Transverse colon (tissue), 3 donors: Measurements from ENCODE around the gene TBX18.

Source experiments
- CTCF ChIP-seq, 5 experiments: fragments of 200-600 bp in 3 of 5; fragments of 450-650 bp in 2 of 5; sonication (generic) in 3 of 5; IDR thresholded peaks; 1 replicate in 2 of 5; 2 replicates in 3 of 5; pipeline ENCODE4 v1.5.1; 2016 to 2017; ENCODE audit warnings: antibody characterized with exemption in 5 of 5, inconsistent platforms in 3 of 5, mild to moderate bottlenecking in 2 of 5, moderate library complexity in 1 of 5
- POLR2A ChIP-seq: fragments of 450-650 bp; IDR thresholded peaks from one replicate; pipeline ENCODE4 v1.6.1; 2016; ENCODE audit warnings: antibody characterized with exemption, mild to moderate bottlenecking, moderate library complexity

- TF ChIP-seq CTCF (IDR thresholded peaks at IDR 0.05) (no peak), POLR2A (no peak)
These were observed 8.2 kb upstream of the TBX18 start for GRCh38 chr6:84772428-84773132.
